Renal cortex interstitium (tissue), 11 donors: Measurements from ENCODE around the gene CCNJL. TPM values are rescaled to one million over a fixed set of nuclear protein-coding genes. Genes with fewer than 3 reads are reported as not detected.
"Not testable (repeated sequence)": the region's sequence is repeated elsewhere in the genome, so short reads cannot be mapped to it uniquely, and the experiment has no call there.

Experiments used
- DNase-seq, 11 donors: peaks; one replicate each; pipeline ENCODE4 v3.0.0-alpha.2; 2013; ENCODE audit warnings: low read depth in 9 of 11, low spot score in 4 of 11; ENCODE audit errors: extremely low read depth in 1 of 11
- polyA plus RNA-seq, 3 donors: library from polyadenylated mRNA; unstranded; fragments of 120-200 nt; gene quantifications; one replicate each; pipeline ENCODE4 v1.2.1, GENCODE V29; 2013; ENCODE audit not compliant: insufficient read length in 3 of 3

The CCNJL gene
- polyA plus RNA-seq, 3 donors = 7.8 to 9.7 (median 8.6) TPM

GRCh38 chr5:160250226-160250625 is 62.1 kb downstream of the CCNJL start:
- no peak for DNase-seq

DNA sequence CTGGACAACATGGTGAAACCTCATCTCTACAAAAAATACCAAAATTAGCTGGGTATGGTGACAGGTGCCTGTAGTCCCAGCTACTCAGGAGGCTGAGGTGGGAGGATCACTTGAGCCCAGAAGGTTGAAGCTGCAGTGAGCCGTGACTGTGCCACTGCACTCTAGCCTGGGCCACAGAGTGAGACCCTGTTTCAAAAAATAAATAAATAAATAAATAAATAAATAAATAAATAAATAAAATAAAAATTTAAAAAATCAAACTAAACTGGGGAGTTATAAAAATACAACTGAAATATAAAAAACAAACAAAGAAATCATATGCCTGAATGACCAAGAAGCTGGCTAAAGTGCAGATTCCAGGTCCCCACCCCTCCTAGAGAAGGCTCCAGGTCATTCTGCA is 62.8 kb downstream of the CCNJL start:
- not testable (repeated sequence) for DNase-seq

DNA sequence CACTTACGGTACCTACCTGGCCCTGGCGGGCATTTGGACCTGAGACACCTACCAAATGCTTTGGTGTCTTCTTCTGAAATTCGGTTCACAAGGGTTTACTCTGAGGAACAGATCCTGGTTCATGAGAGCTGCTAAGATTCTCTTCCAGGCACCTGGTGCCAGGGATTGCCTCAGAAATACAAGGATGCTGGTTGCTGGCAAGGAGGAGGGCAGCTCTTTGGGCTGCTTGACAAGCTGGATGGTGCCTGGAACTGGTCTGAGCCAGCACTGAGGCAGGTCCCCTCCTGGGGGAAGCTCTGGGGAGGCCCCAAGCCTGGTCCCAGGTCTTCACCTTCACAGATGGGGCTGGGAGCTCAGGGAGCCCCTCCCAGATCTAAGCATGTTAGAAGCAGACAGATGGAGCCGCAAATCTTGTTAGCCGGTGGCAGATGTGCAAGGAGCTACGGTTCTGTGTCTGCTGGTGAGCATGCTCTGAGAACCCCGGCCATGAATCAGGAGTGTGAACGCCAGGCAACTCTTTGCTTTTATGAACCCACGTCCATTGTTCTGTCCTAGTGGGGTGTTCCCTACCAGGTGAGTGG is 66.8 kb downstream of the CCNJL start:
- DNase-seq = no peak

- DNase-seq = no peak
These were observed 70.2 kb downstream of the CCNJL start for GRCh38 chr5:160242145-160242544.

GRCh38 chr5:160240350-160240749 is 72.0 kb downstream of the CCNJL start:
- no peak for DNase-seq

- DNase-seq = no peak
These were observed 74.7 kb downstream of the CCNJL start for GRCh38 chr5:160237571-160238093.

DNA sequence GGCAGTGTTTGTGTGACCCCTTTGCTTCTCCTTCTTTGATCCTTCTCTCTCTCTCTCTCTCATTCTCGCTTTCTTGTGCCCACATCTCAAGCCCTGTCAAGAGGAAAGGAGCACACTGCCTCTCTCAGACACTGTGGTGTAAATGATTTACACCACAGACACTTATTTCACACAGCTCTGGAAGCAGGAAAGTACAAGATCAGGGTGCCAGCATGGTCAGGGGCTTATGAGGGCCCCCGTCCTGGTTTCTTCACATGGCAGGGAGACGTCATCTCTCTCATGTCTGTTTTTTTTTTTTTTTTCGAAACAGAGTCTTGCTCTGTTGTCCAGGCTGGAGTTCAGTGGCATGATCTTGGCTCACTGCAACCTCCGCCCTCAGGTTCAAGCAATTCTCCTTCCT is 76.6 kb downstream of the CCNJL start:
- no peak for DNase-seq

DNA sequence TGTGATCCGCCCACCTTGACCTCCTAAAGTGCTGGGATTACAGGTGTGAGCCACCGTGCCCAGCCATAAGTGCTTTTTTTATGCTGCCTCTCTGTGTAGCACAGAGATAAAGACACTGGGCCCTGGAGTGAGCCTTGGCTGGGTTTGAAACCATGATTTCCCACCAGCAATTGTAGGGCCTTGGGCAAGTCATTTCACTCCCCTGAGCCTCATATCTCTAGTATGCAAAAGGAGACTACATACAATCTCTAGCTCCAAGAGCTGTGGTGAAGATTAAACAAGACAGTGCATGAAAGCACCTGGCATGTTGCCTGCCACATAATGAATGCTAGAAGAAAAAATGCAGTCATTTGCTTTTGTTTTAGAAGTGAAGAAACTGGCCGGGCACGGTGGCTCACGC is 79.1 kb downstream of the CCNJL start:
- DNase-seq = no peak

- DNase-seq = no peak
These were observed 80.5 kb downstream of the CCNJL start for GRCh38 chr5:160231783-160232342.

DNA sequence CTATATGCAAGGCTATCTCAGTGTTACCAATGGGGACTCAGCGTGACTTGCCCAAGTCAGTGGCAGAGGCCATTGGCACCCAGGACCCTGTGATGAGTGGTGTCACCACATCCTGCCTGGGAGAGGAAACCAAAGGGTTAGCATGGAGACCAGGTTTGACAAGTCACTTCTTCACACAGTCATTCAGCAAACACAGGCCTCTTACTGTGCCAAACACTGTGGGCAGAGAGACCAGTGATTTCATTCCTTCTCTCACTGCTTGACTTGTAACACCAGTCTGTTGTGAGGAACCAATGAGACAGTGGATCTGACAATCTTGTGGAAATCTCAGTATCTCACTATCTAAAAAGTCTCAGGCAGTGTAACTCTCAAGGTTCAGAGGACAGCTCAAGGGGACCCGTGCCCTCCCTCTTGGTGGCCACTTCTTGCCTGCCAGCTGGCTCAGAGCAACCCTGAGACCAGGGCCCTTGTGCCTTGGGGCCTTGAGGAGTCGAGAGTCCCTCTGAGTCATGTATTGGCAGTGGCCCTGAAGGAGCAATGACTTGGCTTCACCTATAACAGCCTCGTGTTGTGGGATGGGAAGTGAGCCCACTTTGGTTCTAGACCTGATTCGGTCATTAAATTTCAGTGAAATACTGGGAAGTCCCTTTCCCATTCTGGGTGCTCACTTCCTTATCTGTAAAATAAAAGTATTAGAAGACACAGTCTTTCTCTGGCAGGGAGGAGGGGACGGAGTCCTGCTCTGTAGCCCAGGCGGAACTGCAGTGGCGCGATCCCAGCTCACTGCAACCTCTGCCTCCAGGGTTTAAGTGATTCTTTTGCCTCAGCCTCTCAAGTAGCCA is 81.5 kb downstream of the CCNJL start:
- no peak for DNase-seq

DNA sequence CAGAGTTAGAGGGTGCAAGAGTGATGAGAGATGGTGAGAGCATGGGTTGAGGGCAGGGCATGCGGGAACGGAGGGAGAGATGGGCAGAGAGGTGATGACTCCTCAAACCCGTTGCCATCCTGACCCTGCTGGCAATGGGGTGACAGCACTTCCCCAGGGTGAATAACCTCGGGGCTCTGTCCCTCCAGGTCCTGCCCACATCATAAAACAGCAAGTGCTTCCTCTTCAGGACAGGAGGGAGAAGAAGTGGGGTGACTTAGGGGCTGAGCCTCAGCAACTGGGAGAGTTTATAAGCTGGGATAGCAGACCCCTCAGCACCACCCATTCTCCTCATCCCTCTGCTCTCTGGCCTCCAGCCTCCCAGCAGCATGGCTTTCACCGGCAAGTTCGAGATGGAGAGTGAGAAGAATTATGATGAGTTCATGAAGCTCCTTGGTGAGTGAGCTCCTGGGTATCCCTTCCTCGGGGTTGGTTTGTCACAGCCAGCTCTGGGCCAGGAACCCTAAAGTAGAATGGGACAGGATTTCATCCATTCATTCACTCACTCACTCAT is 83.1 kb downstream of the CCNJL start, which contains the start of gene FABP6:
FABP6 (plus strand) TSS at position 317 of the 553 bp plus-strand sequence; CDS start at position 369, 52 bp downstream.
- no peak for DNase-seq

GRCh38 chr5:160227012-160227411 is 85.4 kb downstream of the CCNJL start:
- no peak for DNase-seq

DNA sequence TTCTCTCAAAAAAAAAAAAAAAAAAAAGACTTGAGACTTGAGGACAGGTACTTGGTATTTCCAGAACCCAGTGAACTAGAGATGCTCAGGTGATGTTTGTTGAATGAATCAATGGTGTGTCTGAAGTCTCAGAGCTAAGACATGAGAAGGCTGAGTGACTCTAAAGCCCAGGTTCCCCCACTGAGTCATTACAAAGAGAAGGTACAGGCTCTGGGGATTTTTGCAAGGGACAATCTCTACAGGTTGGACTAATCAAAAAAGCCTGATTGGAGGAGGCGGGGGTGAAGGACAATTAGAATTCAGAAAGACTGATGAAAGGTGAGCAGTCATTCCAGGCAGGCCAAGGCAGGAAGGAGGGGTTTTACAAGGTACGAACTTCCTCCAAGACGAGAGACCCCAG is 91.3 kb downstream of the CCNJL start:
- no peak for DNase-seq

- no peak for DNase-seq
These were observed 93.0 kb downstream of the CCNJL start for GRCh38 chr5:160219356-160219755.

DNA sequence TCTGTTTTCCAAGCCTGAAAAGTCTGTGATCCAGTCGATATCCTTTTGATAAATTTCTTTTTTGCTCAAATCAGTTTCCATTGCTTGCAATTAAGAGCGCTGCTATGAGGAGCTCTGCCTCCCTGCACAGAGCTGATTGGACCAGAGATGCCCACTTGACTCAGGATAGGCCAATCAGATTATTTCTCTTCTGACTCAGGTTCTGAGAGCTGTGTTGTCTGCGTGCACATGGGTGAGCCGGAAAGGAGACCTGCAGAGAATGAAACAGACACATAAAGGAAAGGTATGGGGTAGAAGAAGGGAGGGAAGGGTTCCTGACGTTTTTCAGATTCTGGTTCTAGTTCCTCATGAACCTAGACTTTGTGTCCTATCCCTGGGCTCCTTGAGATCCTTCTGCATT is 98.8 kb downstream of the CCNJL start:
- no peak for DNase-seq

GRCh38 chr5:160211352-160211751 is 101.0 kb downstream of the CCNJL start:
- no peak for DNase-seq

GRCh38 chr5:160210606-160211005 is 101.8 kb downstream of the CCNJL start:
- no peak for DNase-seq

- DNase-seq = no peak
These were observed 102.4 kb downstream of the CCNJL start for GRCh38 chr5:160209917-160210316.

- no peak for DNase-seq
These were observed 105.3 kb downstream of the CCNJL start for GRCh38 chr5:160207061-160207460.
